VCaP (cell line): Measurements from ENCODE around the gene C19orf85.

Source experiments
- H3K27ac ChIP-seq: fragments of 450-650 bp; 2 replicates; pipeline ENCODE4 v1.5.1; 2017
- TF ChIP-seq, protein P1 (sequence below): fragments of 450-650 bp; conservative IDR thresholded peaks from 2 replicates; pipeline ENCODE4 v1.5.1; 2017; ENCODE audit warnings: mild to moderate bottlenecking, moderate library complexity

Gene C19orf85

DNA sequence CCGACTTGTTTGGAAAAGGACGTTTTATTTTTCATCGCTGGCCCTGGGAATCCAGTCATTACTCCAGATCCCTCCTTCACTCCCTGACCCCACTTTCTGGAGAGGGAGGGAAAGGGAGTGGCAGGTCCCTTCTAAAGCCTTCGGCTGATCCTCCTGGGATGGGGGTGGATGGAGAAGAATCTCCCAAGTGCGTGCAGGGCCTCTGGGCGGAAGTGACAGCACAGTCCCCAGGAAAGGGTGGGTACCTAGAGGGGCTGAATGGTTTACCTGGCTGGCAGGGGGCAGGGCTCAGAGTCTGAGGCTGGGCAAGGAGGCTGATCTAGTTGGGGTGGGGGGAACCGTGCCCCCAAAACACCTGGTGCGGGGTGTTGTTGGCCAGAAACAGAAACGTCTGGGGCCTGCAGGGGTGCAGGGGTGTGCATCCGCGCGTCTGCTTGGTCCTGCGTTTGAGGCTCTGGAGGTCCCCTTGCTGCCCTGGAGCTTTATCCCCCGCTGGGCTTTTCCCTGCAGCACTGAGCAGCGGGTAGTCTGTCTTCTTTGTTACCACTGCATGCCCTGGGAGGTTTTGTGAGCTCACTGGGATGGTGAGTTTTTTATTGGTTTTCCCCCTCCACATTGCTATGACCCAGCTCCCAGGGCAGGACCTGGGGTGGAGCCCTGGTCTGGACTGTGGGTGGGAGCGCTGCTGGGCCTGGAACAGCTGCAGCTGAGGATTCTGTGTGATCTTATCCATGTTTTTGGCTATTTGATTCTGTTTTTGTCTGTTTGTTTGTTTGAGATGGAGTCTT lies 8.9 kb upstream of the C19orf85 start:
- TF ChIP-seq, protein P1, sequence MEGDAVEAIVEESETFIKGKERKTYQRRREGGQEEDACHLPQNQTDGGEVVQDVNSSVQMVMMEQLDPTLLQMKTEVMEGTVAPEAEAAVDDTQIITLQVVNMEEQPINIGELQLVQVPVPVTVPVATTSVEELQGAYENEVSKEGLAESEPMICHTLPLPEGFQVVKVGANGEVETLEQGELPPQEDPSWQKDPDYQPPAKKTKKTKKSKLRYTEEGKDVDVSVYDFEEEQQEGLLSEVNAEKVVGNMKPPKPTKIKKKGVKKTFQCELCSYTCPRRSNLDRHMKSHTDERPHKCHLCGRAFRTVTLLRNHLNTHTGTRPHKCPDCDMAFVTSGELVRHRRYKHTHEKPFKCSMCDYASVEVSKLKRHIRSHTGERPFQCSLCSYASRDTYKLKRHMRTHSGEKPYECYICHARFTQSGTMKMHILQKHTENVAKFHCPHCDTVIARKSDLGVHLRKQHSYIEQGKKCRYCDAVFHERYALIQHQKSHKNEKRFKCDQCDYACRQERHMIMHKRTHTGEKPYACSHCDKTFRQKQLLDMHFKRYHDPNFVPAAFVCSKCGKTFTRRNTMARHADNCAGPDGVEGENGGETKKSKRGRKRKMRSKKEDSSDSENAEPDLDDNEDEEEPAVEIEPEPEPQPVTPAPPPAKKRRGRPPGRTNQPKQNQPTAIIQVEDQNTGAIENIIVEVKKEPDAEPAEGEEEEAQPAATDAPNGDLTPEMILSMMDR, result no peak
- H3K27ac ChIP-seq, result no peak overlapping the region

DNA sequence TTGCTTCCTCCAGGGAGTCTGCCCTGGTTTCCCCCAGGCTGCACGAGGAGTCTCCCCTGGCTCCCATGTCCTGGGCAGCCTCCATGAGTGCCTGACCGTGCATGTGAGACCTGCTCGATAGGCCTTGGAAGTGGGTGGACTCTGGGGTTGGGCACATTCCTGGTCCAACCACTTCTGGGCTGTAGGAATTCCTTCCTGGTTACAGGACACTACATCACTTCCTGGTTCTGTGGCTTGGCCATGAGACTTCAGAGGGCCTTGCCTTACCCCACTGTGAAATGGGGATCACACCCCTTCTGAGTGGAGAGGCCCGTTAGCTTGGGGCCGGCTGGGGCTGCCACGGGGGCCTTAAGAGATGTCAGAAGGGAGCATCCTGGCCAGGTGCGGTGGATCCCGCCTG lies 7.9 kb upstream of the C19orf85 start:
- no peak overlapping the region for H3K27ac ChIP-seq
- TF ChIP-seq, protein P1, result no peak

DNA sequence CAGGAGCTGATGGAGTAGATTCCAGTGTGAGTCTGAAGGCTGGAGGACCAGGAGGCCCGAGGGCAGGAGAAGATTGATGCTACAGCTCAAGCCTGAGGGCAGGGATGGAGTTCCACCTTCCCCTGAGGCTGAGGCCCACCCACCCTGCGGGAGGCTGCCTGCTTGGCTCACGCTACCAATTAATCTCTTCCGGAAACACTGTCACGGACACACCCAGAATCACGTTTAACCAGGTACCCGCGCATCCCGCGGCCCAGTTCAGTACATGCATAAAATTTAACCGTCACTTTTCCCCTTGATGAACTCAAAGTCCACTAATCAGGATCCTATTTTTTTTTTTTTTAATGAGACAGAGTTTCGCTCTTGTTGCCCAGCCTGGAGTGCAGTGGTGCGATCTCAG lies 6.7 kb upstream of the C19orf85 start:
- H3K27ac ChIP-seq, result no peak overlapping the region
- TF ChIP-seq, protein P1, result no peak

DNA sequence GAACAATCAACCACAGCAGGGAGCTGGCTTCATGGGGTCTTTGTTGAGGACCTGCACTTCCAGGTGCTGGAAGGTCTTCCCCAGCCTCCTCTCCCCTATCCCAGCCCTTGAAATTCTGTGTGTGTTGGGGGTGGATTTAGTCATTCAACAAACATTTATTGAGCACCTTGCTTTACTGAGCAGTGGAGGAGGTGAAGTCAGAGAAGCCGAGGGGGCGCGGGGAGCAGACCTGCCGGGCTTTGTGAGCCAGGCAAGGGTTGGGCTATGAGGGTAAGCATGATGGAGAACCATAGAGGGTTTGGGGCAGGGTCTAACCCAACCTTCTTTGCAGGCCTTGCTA lies 3.5 kb upstream of the C19orf85 start:
- H3K27ac ChIP-seq, result no peak overlapping the region
- TF ChIP-seq, protein P1, result peak; percentile 72

DNA sequence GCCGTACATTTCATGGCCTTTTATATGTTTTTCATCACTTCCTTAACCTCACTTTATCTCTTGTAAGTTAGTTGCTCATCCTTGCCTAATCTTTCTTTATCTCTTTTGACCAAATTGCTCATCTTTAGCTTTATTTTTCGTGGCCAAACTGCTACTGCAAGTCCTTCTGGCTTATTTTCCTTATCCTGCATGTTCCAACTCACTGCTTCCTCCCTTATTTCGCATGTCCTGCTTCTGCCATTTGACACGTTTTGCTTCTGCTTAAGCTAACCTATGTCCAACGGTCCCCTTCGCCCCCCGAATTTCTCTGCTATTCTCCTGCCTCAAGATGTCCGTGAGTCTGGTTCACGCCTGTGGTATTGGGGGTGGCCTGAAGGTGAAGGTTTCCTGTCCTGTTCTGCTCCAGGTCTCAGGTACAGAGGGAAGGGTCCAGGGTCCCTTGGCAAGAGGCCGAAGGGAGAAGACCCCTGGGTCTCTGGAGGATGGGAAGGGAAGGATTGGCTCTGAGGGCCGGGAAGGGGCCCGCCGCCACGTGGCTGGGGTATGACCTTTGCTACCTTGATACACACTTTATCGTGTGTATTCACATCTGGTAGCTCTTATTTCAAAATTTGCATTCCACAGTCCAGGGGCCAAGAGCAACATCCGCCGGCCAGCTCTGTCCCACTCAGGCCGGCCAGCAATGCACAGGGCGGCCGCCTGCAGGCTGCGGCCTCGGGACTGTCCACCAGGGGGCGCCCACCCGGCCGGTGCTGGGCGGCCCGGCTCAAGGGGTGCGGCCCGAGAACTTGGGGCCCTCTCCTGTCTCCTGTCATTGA lies 2.9 kb upstream of the C19orf85 start:
- no peak overlapping the region for H3K27ac ChIP-seq
- TF ChIP-seq, protein P1, result peak; percentile 97

DNA sequence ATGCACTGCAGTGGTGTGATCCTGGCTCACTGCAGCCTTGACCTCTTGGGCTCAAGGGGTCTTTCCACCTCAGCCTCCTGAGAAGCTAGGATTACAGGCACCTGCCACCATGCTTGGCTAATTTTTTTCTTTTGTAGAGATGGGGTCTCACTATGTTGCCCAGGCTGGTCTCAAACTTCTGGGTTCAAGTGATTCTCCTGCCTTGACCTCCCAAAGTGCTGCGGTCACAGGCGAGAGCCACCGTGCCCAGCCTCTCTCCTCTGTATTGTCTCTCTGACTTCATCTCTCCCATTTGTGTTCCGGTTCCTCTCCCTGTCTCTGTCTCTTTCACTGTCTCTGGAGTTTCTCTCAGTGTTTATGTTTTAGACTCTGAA lies 1.7 kb upstream of the C19orf85 start:
- TF ChIP-seq, protein P1, result no peak

DNA sequence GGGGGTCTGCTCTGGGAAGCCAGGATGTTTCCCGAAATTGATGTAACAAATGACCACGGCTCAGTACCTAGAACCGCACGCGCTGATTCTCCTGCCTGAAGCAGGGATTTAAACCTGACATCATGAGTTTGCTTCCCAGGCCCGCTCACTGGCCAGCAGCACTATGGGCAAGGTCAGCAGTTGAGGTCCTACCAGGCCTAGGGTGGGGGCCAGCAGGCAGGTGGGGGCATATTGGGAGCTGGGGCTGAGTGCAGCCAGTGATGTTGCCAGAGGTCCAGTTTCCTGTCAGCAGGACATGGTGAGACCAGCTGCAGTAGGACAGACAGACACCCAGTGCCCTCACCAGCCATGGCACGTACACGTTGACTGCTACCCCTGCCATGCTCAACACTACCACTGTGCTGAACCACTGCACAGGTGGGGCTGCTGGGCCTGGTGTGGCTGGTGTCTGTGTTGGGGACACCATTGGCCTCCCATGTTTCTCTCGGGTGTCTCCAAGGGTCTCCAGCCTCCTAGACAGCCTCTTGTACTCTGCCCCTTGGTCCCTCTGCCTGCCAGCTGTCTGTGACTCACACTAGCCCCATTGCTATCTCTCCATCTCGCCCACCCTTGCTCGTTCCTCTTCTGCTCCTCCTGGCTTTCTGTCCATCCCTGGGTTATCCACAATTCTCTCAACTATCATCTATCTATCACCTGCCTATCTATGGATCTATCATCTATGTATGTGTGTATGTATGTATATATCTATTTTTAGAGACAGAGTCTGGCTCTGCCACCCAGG lies 1.1 kb upstream of the C19orf85 start:
- TF ChIP-seq, protein P1, result no peak
- H3K27ac ChIP-seq, result no peak overlapping the region

More for the DNA sequence above, 1.7 kb upstream of the C19orf85 start:
- no peak overlapping the region for H3K27ac ChIP-seq
